Heart left ventricle (tissue), 16 donors: ENCODE results near the gene FADS3. TPM values are rescaled to one million over a fixed set of nuclear protein-coding genes. Genes with fewer than 3 reads are reported as not detected.
A peak's percentile ranks its signal among the peaks of the same experiment; 100 is the strongest.

Experiments
- ATAC-seq, 4 donors: fragments of 200-7000 bp; cut with Tn5 transposase; one replicate each; pipeline ENCODE4 v1.9.1; 2020 to 2022; ENCODE audit warnings: moderate library complexity in 4 of 4, mild to moderate bottlenecking in 3 of 4, moderate number of reproducible peaks in 1 of 4
- DNase-seq, 5 donors: peaks; one replicate each; pipeline ENCODE4 v3.0.0-alpha.2; 2020
- H3K27ac ChIP-seq, 12 donors: fragments of 200-600 bp; sonication (generic) in 4 of 12; one replicate each; pipeline versions ENCODE4 v1.5.0 to v1.8.0; 2016 to 2022; ENCODE audit warnings: mild to moderate bottlenecking in 2 of 12
- H3K27me3 ChIP-seq, 9 donors: fragments of 200-600 bp; sonication (generic) in 2 of 9; one replicate each; pipeline versions ENCODE4 v1.5.1 to v1.8.0; 2016 to 2022; ENCODE audit warnings: mild to moderate bottlenecking in 3 of 9
- H3K36me3 ChIP-seq, 9 donors: fragments of 200-600 bp; sonication (generic) in 2 of 9; one replicate each; pipeline versions ENCODE4 v1.5.0 to v1.8.0; 2018 to 2022; ENCODE audit warnings: mild to moderate bottlenecking in 2 of 9
- H3K4me1 ChIP-seq, 12 donors: fragments of 200-600 bp; sonication (generic) in 4 of 12; one replicate each; pipeline versions ENCODE4 v1.5.0 to v1.8.0; 2016 to 2022; ENCODE audit warnings: mild to moderate bottlenecking in 3 of 12
- H3K4me3 ChIP-seq, 12 donors: fragments of 200-600 bp; sonication (generic) in 4 of 12; one replicate each; pipeline versions ENCODE4 v1.5.0 to v1.8.0; 2017 to 2022; ENCODE audit warnings: mild to moderate bottlenecking in 9 of 12, moderate library complexity in 4 of 12
- H3K9me3 ChIP-seq, 12 donors: fragments of 200-600 bp; sonication (generic) in 4 of 12; one replicate each; pipeline versions ENCODE4 v1.5.0 to v1.8.0; 2016 to 2022; ENCODE audit warnings: mild to moderate bottlenecking in 1 of 12
- POLR2A ChIP-seq, 2 donors: fragments of 450-650 bp; IDR thresholded peaks; one replicate each; pipeline ENCODE4 v1.6.1; 2017; ENCODE audit warnings: antibody characterized with exemption in 2 of 2, mild to moderate bottlenecking in 2 of 2, moderate library complexity in 2 of 2
- WGBS, 4 donors: extraction: QIAGEN DNeasy Blood & Tissue Kit in 2 of 4; methylation state at CpG; one replicate each; pipeline versions ENCODE4 v1.1.5 to v1.1.7; 2013 to 2018; 5-methylcytosine and 5-hydroxymethylcytosine counted together
- intact Hi-C, 10 donors: fragments of 100-400 bp; cut with DNase I; formaldehyde crosslinking; loops; one replicate each; pipeline versions ENCODE4 v1.11.1 to v1.14.2; 2022
- polyA plus RNA-seq, 2 donors: library from polyadenylated mRNA; stranded (reverse); fragments of 200-250 nt; gene quantifications; one replicate each; pipeline ENCODE4 v1.2.3, GENCODE V29; 2013
- total RNA-seq, 9 donors: library from RNA; depleted of rRNA in 2 of 9; stranded (reverse); fragments of >200 nt in 2 of 9; fragmentation: NEBNext Ultra II Directional in 3 of 9; extraction: Animal tissue kit (Norgen Biotek cat#: 25700) in 3 of 9; gene quantifications; one replicate each; pipeline versions ENCODE4 v1.1.0 to v1.2.4, GENCODE V29; 2016 to 2023
- TF ChIP-seq, protein P1 (sequence below), 12 donors: fragments of 200-600 bp; sonication (generic) in 4 of 12; IDR thresholded peaks; one replicate each; pipeline versions ENCODE4 v1.5.0 to v1.8.0; 2018 to 2022; ENCODE audit warnings: antibody characterized with exemption in 12 of 12, mild to moderate bottlenecking in 5 of 12
- donor health status: ischemic (EF 13 %, LVEDD 7.1; RV severe dilation, severe dysfunction).
- donor health status: healthy with polysubstance abuse.
- donor health status: DM: no; HTN: yes; CAD: no.
- donor health status: DM: no; HTN: no; CAD: no.
- donor health status: ischemic (EF 25% LVEDD 6.9; RV normal size, moderate dysfunction).
- donor health status: ischemic (EF 25% LVEDD 5.7; RV mildly dilated, moderate dysfunction).
- donor health status: healthy.
- donor health status: DM: yes; HTN: yes; CAD: no.
- donor health status: ischemic (EF 35%, LVEDD 5.7; RV mildly dilated, moderate dysfunction).
- donor health status: nonischemic (EF 11% LVEDD 7.7; RV severe dilation, severe dysfunction).
- donor health status: DM: yes; HTN: yes; CAD: no.
- donor health status: PGD.
- donor health status: ischemic (EF 29% LVEDD 5.4; RV normal size, mild dysfunction).
- donor health status: nonischemic (EF 23%, LVEDD 6.1; RV moderate dilation, normal function).

Gene FADS3
- total and polyA plus RNA-seq, 11 donors = 53.2 to 237 (median 79.6) TPM

DNA sequence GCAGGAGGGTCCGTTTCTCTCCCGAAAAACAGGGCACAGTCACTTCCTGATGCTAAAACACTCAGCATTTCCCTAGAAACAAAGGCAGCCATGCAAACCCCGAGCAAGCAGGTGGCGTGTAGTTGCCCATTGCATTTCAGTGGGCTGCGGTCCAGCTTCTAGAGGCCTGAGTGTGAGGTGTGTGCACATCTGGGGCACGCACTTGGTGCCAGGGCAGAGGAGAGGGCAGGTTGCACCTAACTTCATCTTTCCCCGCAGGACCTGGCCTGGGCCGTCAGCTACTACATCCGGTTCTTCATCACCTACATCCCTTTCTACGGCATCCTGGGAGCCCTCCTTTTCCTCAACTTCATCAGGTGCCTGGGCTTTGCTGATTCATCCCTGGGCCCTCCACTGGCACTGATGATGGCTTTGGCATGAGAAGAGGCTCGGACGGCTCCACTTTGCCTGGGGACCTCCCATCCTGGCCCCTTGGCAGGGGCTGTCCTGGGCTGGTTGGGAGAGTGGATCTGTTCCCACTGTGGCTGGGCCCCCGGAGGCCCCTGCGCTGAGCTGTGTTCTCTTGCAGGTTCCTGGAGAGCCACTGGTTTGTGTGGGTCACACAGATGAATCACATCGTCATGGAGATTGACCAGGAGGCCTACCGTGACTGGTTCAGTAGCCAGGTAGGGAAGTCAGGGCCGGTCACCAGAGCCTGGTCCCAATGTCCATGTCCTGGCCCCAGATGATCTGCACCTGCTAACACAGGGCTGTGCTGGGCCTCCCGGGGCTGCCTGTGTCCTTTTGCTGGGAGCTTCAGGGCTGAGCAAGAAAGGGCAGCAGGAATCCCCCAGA lies 28.4 kb downstream of the FADS3 start:
- peaks cover 0 to 68% (median 24%) of the 10 kb centered on the region in 9 donors for H3K36me3 ChIP-seq
- H3K27ac ChIP-seq = peak overlapping the region in 4 of 12 donors; percentile 72 to 82 (median 74)
- 90 to 94% (median 92%) methylated on average over 16 to 18 of the region's 18 CpGs for WGBS, 4 donors
- ATAC-seq (no peak), DNase-seq (no peak)
- H3K4me1 ChIP-seq = peaks cover 0 to 29% (median 11%) of the 10 kb centered on the region in 12 donors
- no peak for TF ChIP-seq POLR2A (IDR thresholded peaks at IDR 0.05)
- no peak overlapping the region for H3K4me3 ChIP-seq
- intact Hi-C loops = loop anchor here in 2 of 10 donors (5.0 kb wide), 2 partner anchors 46 to 51 kb away; partner anchors contain the start of gene FADS1 (in 1 of the 2)
- no peaks in the 10 kb centered on the region for H3K27me3 ChIP-seq
- H3K9me3 ChIP-seq = no peaks in the 10 kb centered on the region

DNA sequence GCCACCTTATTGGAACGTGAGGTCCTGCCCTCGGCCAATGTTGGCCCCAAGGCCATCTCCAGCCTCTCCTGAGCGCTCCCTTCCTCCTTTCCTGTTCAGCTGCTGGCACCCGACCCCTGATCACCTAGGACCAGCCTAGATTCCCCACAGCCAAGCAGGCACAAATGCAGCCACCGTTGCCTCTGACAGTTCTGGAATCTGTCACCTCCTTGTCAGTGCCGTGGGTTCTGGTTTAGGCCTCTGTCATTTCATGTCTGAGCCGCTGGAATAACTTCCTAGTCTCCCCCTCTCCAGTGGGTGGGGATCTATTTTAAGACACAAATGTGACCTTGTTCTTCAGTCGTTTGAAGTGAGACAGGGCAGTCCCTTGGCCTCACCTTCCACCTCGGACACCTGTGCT lies 29.7 kb downstream of the FADS3 start:
- peak overlapping the region in 10 of 12 donors; percentile 51 to 84 (median 75) for H3K27ac ChIP-seq
- H3K36me3 ChIP-seq = peaks cover 0 to 80% (median 30%) of the 10 kb centered on the region in 9 donors
- H3K4me1 ChIP-seq = peaks cover 0 to 29% (median 11%) of the 10 kb centered on the region in 12 donors
- no peaks in the 10 kb centered on the region for H3K27me3 ChIP-seq
- ATAC-seq (peak; percentile 64 to 85 (median 82)), DNase-seq (peak; percentile 52 to 81 (median 62))
- TF ChIP-seq POLR2A (IDR thresholded peaks at IDR 0.05) = no peak
- TF ChIP-seq, protein P1, sequence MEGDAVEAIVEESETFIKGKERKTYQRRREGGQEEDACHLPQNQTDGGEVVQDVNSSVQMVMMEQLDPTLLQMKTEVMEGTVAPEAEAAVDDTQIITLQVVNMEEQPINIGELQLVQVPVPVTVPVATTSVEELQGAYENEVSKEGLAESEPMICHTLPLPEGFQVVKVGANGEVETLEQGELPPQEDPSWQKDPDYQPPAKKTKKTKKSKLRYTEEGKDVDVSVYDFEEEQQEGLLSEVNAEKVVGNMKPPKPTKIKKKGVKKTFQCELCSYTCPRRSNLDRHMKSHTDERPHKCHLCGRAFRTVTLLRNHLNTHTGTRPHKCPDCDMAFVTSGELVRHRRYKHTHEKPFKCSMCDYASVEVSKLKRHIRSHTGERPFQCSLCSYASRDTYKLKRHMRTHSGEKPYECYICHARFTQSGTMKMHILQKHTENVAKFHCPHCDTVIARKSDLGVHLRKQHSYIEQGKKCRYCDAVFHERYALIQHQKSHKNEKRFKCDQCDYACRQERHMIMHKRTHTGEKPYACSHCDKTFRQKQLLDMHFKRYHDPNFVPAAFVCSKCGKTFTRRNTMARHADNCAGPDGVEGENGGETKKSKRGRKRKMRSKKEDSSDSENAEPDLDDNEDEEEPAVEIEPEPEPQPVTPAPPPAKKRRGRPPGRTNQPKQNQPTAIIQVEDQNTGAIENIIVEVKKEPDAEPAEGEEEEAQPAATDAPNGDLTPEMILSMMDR (IDR thresholded peaks at IDR 0.05) = no peak
- 34 to 55% (median 42%) methylated on average over 9 of the region's 9 CpGs for WGBS, 4 donors
- intact Hi-C loops = loop anchor here in 2 of 10 donors (5.0 kb wide), 2 partner anchors 44 to 49 kb away; partner anchors contain the start of gene FADS1 (in 1 of the 2)
- H3K4me3 ChIP-seq = no peak overlapping the region
- no peaks in the 10 kb centered on the region for H3K9me3 ChIP-seq

DNA sequence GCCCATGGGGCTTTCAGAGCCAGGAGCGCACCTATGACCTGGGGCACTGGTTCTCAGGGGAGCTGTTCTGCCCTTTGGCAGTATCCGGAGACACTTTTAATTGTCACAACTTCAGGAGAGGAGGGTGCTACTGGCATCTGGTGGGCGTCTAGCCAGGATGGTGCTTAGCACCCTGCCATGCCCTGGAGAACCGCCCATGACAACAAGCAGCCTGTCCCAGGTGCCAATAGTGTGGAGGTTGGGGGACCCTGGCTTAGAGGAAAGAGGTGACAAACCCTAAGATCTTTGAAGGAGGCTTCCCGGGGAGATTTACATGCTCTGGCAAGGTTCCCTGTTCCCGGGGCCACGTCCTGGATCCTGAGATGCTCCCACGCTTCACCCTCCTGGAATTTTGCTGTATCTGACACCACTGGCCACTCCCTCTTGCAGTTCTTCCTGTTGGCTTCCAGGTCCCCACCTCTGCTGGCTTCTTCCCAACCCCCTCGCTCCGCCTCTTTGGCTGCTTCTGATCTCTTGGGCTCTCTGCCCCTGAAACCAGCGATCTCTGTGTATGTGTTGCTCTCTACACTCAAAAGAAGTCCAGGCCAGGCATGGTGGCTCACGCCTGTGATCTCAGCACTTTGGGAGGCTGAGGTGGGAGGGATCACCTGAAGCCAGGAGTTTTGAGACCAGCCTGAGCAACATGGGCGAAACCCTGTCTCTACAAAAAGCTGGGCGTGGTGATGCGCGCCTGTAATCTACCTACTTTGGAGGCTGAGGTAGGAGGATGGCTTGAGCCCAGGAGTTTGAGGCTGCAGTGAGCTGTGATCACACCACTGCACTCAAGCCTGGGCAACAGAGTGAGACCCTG lies 31.1 kb downstream of the FADS3 start:
- H3K27me3 ChIP-seq = no peaks in the 10 kb centered on the region
- ATAC-seq (peak; percentile 26 to 74 (median 56)), DNase-seq (peak; percentile 74 to 87 (median 77))
- H3K4me1 ChIP-seq = peaks cover 0 to 29% (median 11%) of the 10 kb centered on the region in 12 donors
- WGBS, 4 donors = 46 to 61% (median 50%) methylated on average over 13 to 16 of the region's 16 CpGs
- H3K4me3 ChIP-seq = no peak overlapping the region
- intact Hi-C loops = loop anchor here in 2 of 10 donors (5.0 kb wide), 2 partner anchors 43 to 48 kb away; partner anchors contain the start of gene FADS1 (in 1 of the 2)
- TF ChIP-seq POLR2A (IDR thresholded peaks at IDR 0.05) = no peak
- TF ChIP-seq, protein P1 (IDR thresholded peaks at IDR 0.05) = no peak
- H3K36me3 ChIP-seq = peaks cover 0 to 77% (median 30%) of the 10 kb centered on the region in 9 donors
- peak overlapping the region in 10 of 12 donors; percentile 3 to 83 (median 74) for H3K27ac ChIP-seq
- H3K9me3 ChIP-seq = no peaks in the 10 kb centered on the region

DNA sequence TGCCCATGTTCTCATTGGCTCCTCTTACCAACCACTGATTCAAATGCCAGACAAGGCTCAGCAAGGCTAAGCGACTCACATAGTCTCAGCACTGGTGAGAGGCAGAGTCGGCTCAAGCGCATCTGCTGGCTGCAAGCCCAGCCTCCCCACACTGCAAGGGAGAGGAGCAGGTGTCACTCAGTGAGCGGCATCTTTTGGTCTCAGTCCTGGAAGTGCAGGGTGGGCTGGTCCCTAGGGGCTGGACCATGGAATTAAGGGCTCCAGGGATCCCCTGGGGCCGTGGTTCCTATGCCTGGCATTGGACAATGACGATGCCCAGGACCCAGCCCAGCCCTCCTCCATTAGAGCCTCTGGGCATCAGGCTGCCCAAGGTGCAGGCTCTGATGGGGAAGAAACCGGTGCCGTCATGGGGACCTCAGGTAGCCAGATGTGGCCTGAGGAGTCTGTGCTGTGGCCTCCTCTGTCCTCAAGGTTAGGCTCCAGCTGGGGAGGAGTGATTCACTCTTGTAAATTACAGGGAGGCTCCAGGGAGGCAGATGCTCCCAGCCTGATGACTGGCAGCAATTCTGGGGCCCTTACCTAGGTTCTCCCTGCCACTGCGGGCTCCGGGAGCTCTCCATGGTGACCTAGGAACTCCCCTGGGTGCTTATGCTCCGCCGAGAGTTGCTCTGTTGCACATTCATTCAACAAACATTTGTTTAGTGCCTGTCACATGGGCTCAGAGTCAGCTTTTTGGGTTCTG lies 35.2 kb downstream of the FADS3 start:
- ATAC-seq (no peak), DNase-seq (peak in 1 of 5 donors; percentile 37)
- WGBS, 4 donors = 86 to 93% (median 90%) methylated on average over 10 to 12 of the region's 12 CpGs
- Histone ChIP-seq H3K27ac (no peak overlapping the region), H3K9me3 (no peaks in the 10 kb centered on the region), H3K4me1 (peaks cover 5 to 39% (median 20%) of the 10 kb centered on the region in 12 donors), H3K4me3 (no peak overlapping the region), H3K27me3 (no peaks in the 10 kb centered on the region), H3K36me3 (peaks cover 0 to 76% (median 26%) of the 10 kb centered on the region in 9 donors)
- intact Hi-C loops = no loop called here
- TF ChIP-seq, protein P1 (IDR thresholded peaks at IDR 0.05) = no peak
- TF ChIP-seq POLR2A (IDR thresholded peaks at IDR 0.05) = no peak
